HepG2 (cell line): ENCODE measurements around the gene HSDL1.

Experiments
- KDM5B ChIP-seq: sonication (generic); formaldehyde crosslinking; IDR thresholded peaks from 2 replicates; pipeline ENCODE4 v1.4.0; 2020; ENCODE audit warnings: missing genetic modification reagents, mild to moderate bottlenecking, borderline replicate concordance
- POLR2A ChIP-seq, 2 experiments: IDR thresholded peaks; 2 replicates each; pipeline ENCODE4 v1.6.1; 2011; ENCODE audit warnings: low read depth in 2 of 2, low read length in 2 of 2, mild to moderate bottlenecking in 1 of 2, moderate library complexity in 1 of 2; ENCODE audit not compliant: insufficient read depth in 1 of 2
- ZBTB20 ChIP-seq: sonication (generic); formaldehyde crosslinking; IDR thresholded peaks from 2 replicates; pipeline ENCODE4 v1.8.1; 2023; ENCODE audit warnings: missing genetic modification reagents, low read depth, mild to moderate bottlenecking, borderline replicate concordance
- ZBTB8A ChIP-seq: sonication (generic); formaldehyde crosslinking; IDR thresholded peaks from 2 replicates; pipeline ENCODE4 v1.4.0; 2020; ENCODE audit warnings: mild to moderate bottlenecking, low read depth, missing genetic modification reagents, borderline replicate concordance
- TF ChIP-seq, protein P1 (sequence below): sonication (generic); formaldehyde crosslinking; IDR thresholded peaks from 2 replicates; pipeline ENCODE4 v1.5.0; 2020; ENCODE audit warnings: mild to moderate bottlenecking, missing genetic modification reagents, moderate library complexity

DNA sequence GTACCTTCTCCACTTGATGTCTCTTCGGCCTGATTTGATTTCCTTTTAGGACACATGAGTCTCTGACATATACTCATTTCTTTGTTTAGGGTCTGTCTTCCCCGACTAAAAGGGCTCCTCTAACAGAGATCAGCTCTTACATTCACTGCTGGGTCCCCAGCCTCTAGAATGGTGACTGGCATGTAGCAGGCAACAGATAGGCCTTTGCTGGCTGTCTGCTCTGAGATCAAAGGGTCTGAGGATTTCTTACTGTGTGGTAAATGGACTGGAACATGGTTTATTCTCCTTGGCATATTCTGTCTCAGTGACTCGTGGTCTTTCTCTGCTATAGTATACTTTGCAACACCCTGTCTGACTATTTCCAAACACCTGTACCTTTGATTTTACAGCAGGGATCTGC, 16.8 kb upstream of the HSDL1 start:
- no peak for TF ChIP-seq KDM5B (CRISPR knock-in tag)
- TF ChIP-seq ZBTB20: no peak
- no peak for TF ChIP-seq POLR2A (IDR thresholded peaks at IDR 0.05; ENCODE audit: insufficient read depth in 1 of 2, low read depth in 2 of 2, low read length in 2 of 2)
- TF ChIP-seq, protein P1, sequence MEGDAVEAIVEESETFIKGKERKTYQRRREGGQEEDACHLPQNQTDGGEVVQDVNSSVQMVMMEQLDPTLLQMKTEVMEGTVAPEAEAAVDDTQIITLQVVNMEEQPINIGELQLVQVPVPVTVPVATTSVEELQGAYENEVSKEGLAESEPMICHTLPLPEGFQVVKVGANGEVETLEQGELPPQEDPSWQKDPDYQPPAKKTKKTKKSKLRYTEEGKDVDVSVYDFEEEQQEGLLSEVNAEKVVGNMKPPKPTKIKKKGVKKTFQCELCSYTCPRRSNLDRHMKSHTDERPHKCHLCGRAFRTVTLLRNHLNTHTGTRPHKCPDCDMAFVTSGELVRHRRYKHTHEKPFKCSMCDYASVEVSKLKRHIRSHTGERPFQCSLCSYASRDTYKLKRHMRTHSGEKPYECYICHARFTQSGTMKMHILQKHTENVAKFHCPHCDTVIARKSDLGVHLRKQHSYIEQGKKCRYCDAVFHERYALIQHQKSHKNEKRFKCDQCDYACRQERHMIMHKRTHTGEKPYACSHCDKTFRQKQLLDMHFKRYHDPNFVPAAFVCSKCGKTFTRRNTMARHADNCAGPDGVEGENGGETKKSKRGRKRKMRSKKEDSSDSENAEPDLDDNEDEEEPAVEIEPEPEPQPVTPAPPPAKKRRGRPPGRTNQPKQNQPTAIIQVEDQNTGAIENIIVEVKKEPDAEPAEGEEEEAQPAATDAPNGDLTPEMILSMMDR (CRISPR knock-in tag): no peak
- TF ChIP-seq ZBTB8A (CRISPR knock-in tag): no peak
